GM12872 (cell line): ENCODE results near the gene TDRD15.

ENCODE experiments used
- CTCF ChIP-seq: IDR thresholded peaks from 3 replicates; pipeline ENCODE4 v1.5.1; 2011; ENCODE audit warnings: low read depth, mild to moderate bottlenecking, low read length, moderate library complexity; ENCODE audit not compliant: insufficient read depth

Gene TDRD15

GRCh38 chr2:21096458-21096857 is 27.3 kb upstream of the TDRD15 start:
- no peak for TF ChIP-seq CTCF

- TF ChIP-seq CTCF = no peak
Observed at GRCh38 chr2:21097331-21097730, 26.4 kb upstream of the TDRD15 start.

- TF ChIP-seq CTCF = no peak
Observed at GRCh38 chr2:21098294-21098693, 25.5 kb upstream of the TDRD15 start.

- TF ChIP-seq CTCF = no peak
Observed at GRCh38 chr2:21099281-21099907, 24.4 kb upstream of the TDRD15 start.

GRCh38 chr2:21102356-21102755 is 21.4 kb upstream of the TDRD15 start:
- no peak for TF ChIP-seq CTCF

GRCh38 chr2:21103274-21103891 is 20.4 kb upstream of the TDRD15 start:
- TF ChIP-seq CTCF = no peak

- TF ChIP-seq CTCF = no peak
Observed at GRCh38 chr2:21104030-21104660, 19.6 kb upstream of the TDRD15 start.
